Thyroid gland (tissue), 4 donors: Measurements from ENCODE around the gene CCND1.

ENCODE experiments used
- POLR2A ChIP-seq, 2 donors: fragments of 450-650 bp; IDR thresholded peaks; one replicate each; pipeline ENCODE4 v1.6.1; 2017; ENCODE audit warnings: antibody characterized with exemption in 2 of 2, mild to moderate bottlenecking in 2 of 2, moderate library complexity in 1 of 2
- TF ChIP-seq, protein P1 (sequence below), 6 experiments: fragments of 200-600 bp in 3 of 6; fragments of 450-650 bp in 3 of 6; sonication (generic) in 3 of 6; IDR thresholded peaks; one replicate each; pipeline ENCODE4 v1.5.1; 2016 to 2019; ENCODE audit warnings: antibody characterized with exemption in 6 of 6, mild to moderate bottlenecking in 2 of 6, inconsistent platforms in 1 of 6, moderate library complexity in 1 of 6

- TF ChIP-seq POLR2A (IDR thresholded peaks at IDR 0.05) = no peak
- TF ChIP-seq, protein P1, sequence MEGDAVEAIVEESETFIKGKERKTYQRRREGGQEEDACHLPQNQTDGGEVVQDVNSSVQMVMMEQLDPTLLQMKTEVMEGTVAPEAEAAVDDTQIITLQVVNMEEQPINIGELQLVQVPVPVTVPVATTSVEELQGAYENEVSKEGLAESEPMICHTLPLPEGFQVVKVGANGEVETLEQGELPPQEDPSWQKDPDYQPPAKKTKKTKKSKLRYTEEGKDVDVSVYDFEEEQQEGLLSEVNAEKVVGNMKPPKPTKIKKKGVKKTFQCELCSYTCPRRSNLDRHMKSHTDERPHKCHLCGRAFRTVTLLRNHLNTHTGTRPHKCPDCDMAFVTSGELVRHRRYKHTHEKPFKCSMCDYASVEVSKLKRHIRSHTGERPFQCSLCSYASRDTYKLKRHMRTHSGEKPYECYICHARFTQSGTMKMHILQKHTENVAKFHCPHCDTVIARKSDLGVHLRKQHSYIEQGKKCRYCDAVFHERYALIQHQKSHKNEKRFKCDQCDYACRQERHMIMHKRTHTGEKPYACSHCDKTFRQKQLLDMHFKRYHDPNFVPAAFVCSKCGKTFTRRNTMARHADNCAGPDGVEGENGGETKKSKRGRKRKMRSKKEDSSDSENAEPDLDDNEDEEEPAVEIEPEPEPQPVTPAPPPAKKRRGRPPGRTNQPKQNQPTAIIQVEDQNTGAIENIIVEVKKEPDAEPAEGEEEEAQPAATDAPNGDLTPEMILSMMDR (IDR thresholded peaks at IDR 0.05) = no peak
Measured at GRCh38 chr11:69647761-69648497, 7.0 kb downstream of the CCND1 start.
